Dermis blood vessel endothelial cell (primary cell): ENCODE data around the gene AGAP9. TPM values are rescaled to one million over a fixed set of nuclear protein-coding genes. Genes with fewer than 3 reads are reported as not detected.
"Not testable (repeated sequence)": the region's sequence is repeated elsewhere in the genome, so short reads cannot be mapped to it uniquely, and the experiment has no call there.

Experiments
- DNase-seq: peaks from one replicate; pipeline ENCODE4 v3.0.0; 2010
- total RNA-seq: library from RNA; depleted of rRNA; stranded (reverse); fragments of >200 nt; gene quantifications from 2 replicates; pipeline ENCODE4 v1.2.3, GENCODE V29; 2014

Gene AGAP9
- total RNA-seq, 1 donor from 2014 or later = 2.2 TPM

DNA sequence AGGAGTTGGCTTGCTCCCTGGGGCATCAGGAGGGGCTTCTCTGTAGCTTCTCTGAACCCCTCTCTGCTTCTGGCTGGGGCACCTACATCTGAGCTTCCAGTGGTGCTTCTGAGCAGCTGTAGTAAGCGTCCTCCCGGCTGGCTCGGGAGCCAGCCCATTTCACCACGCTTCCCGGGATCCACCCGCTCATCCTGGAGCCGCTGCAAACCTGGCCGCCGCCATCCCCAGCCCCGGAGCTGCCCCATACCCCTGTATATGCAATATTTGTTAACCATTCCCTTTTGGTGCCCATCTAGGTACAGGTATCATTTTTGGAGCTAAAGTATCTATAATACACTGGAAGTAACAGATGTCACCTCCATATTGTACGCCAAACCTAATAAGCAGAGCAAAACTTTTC, 38.7 kb downstream of the AGAP9 start:
- DNase-seq = not testable (repeated sequence)

DNA sequence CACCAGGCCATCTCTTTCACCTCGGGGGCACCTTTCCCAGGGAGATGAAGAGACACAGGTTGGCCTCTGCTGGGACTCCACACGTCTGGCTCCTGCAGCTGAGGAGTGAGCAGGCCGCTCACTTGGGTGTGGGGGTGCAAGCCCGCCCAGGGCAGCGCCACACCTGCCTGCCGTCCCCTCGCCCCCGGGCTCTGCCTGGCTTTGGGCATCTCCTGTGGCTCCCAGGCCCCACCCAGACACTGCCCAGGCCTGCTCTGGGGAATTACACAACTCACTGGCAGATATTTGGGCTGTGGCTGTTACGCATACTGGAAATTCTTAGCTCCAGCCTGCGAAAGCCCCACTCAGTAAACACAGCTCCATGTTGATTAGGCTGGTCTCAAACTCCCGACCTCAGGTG, 39.5 kb downstream of the AGAP9 start, which contains the start of gene ANXA8:
ANXA8 (minus strand) TSS at position 193 of the 400 bp plus-strand sequence; CDS start at position 11, 182 bp downstream.
- DNase-seq = not testable (repeated sequence)

DNA sequence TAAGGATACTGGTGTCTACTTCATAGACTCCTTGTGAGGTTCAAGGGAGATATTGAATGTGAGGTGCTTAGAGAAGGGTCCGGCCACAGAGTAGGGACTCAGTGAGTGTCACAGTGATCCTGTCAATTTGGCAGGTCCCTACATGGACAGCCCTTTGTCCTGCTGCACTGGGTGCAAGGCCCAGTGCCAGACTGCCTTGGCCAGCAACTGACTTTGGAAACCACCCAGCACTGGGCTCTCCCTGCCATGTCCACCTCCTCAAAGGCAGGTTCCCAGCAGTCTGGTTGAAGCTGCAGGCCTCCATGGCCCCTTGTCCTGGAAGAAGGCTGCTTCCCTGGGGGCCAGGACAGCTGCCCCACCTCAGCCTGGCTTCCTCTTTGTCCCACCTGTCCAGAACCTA, 41.1 kb downstream of the AGAP9 start:
- not testable (repeated sequence) for DNase-seq

DNA sequence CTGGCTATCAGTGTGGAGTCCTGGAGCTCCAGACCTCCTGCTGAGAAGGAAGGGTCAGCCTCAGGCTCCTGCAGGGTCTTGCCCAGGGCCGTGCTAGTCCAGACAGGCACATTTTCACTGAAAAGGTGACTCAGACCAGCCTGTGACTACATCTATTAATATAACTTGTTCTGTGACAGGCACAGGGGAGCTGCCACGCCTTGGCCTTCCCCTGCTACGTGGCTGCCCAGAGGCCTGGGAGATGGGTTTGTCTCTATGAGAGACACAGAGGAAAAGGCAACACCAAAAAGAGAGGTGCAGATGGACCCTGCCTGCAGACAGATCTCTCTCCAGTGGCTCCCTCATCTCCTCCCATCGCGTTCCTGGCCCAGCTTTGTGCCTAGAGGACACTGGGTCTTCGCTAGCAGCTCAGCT, 41.7 kb downstream of the AGAP9 start:
- not testable (repeated sequence) for DNase-seq

GRCh38 chr10:47481182-47481766, 42.2 kb downstream of the AGAP9 start:
- DNase-seq = not testable (repeated sequence)

DNA sequence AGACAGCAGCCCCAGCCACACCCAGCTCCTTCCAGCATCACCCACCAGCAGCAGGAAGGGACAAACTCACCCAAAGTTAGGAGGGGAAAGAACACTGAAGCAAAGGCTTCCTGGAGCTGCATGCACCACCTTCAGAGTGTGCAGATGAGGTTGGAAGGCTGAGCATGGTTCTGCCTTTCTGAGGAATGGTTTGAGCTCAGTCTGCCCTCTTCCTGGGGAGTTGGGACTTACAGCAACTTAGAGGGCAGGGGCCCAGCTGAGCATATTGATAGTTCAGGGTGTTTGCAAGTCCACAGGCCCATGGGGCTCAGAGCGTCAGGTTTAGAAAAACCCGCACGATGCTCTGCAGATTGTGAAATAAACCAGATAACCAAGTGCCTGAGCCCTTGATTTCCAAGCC, 43.3 kb downstream of the AGAP9 start:
- DNase-seq = not testable (repeated sequence)

DNA sequence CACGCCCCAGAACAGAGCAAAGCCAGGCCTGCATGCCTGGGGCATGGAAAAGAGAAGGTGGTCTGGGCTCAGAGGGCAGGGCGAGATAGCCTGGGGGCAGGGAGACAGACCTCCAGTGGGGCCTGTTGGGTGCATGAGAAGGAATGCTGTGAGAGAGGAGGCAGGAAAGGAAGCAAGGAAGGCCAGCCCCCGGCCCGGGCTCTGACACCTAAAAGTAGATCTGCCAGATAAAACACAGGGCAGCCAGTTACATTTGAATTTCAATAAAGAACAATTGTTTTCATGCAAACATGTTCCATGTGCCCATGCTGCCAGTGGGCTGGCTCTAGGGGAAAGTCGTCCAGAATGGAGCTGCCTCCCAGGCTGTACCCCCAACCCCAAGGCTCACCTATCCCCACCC, 45.3 kb downstream of the AGAP9 start:
- DNase-seq = not testable (repeated sequence)

GRCh38 chr10:47477078-47477477, 46.4 kb downstream of the AGAP9 start:
- DNase-seq = not testable (repeated sequence)

DNA sequence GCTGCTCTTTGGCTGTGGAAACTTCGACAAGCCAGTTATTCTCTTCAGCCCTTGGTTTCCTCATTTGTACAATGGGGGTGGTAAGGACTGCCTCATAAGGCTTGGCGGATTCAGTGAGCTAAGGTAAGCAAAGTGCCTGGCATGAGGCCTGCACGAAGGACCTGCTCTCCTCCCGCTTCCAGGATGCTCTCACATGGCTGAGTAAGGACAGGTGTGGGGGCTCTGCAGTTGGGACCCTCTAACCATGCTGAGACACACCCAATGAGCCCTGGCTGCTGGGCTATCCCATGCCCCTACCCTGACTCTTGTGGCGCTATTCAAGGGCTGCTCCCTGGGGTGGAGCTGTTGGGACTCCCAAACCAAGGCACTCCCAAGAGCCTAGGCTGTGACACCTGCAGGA, 48.3 kb downstream of the AGAP9 start:
- not testable (repeated sequence) for DNase-seq

DNA sequence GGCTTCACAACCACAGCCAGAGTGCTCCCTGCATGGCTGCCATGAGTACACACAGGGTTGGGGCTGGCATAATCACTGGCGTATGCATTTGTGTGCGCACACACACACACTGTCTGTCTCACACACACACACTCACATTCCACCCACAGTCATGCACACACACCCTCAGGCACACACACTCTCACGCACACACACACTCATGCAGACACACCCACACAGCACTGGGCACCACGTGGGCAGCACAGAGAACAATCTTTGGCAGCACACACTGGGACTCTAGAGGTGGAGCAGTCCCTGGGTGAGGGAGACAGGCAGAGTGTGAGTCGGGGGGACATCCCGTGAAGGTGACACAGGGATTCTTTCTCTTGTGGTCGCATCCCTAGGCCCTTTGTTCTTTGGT, 49.9 kb downstream of the AGAP9 start:
- DNase-seq = not testable (repeated sequence)

DNA sequence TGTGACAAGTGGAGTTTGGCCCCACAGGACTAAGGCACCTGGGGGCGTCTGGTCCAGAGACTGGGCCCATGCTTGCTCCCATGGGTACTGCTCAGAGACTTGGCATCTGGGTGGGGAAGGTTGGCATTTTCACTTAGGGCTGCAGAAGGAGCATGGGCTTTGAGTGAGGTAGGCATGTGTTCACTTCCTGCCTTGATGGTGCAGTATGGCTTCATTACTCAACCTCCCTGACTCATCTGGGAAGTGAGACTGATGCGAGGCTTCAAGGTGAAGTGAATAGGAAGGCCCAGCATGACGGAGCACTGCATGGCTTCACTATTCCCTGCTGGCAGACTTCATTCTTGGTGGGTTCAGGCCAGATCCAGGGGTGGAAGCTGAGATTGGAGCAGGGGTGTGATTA, 50.8 kb downstream of the AGAP9 start:
- not testable (repeated sequence) for DNase-seq

DNA sequence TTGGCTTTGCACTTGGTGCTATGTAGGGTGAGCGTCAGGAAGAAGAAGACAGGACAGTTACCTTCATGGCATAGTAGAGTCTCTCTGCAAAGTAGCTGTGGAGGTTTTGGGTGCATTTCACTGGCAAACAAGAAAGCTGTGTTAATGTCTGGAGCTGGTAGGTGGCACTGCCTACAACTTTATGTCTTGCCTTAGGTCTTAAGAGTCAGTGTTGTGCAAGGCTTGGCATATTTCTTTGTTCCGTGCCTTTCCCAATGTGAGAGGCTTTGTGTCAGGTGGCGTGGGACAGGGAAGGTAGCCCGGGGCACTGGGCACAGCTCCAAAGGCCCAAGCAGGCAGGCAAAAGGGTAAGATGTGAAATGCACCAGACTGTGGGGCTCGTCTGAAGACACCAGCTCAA, 51.4 kb downstream of the AGAP9 start:
- DNase-seq = not testable (repeated sequence)

- not testable (repeated sequence) for DNase-seq
Observed at GRCh38 chr10:47468731-47469528, 54.5 kb downstream of the AGAP9 start.

- DNase-seq = not testable (repeated sequence)
Observed at GRCh38 chr10:47467957-47468356, 55.5 kb downstream of the AGAP9 start.

DNA sequence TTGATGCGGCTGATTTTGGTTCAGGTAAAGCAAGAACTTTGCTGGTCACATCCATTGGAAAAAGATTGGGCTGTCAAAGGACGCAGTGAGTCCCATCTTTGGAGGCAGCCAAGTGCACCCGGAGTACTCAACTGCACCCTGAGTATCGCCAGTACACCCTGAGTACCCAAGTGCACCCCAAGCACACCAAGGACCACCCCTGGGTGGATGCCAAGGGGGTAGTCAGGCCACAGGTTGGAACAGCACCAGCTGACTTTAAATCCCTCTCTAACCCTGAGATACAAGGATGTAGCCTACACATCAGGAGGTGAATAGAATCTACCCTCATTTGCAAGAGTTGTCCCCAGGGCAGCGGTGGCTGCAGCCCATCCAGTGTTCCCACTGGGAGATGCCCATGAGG, 56.0 kb downstream of the AGAP9 start:
- DNase-seq = not testable (repeated sequence)

DNA sequence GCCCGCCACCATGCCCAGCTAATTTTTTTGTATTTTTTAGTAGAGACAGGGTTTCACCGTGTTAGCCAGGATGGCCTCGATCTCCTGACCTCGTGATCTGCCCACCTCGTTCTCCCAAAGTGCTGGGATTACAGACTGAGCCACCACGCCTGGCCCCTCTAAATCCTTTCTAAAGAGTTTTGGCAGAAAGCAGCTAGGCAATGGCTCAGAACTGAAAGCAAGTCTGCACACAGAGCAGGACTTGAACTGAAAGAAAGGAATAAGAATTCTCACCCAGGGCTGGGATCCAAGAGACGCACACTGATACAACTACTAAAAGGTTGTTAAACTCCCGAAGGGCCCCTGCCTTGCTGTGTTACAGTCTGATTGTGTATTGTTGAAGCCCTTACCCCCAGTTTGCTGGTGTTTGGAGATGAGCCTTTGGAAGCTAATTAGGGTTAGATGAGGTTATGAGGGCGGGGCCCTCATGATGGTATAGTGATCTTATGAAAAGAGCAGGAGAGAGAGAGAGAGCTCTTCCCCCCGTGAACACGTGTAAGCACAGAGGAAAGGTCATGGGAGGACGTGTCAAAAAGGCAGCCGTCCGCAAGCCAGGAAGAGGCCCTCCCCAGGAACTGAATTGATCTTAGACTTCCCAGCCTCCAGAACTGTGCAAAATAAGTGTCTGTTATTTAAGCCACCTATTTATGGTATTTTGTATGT, 58.1 kb downstream of the AGAP9 start:
- DNase-seq = not testable (repeated sequence)

- not testable (repeated sequence) for DNase-seq
Observed at GRCh38 chr10:47462577-47463358, 60.7 kb downstream of the AGAP9 start.

- peak; percentile 44 for DNase-seq
Observed at GRCh38 chr10:47461261-47461687, 62.2 kb downstream of the AGAP9 start.

DNA sequence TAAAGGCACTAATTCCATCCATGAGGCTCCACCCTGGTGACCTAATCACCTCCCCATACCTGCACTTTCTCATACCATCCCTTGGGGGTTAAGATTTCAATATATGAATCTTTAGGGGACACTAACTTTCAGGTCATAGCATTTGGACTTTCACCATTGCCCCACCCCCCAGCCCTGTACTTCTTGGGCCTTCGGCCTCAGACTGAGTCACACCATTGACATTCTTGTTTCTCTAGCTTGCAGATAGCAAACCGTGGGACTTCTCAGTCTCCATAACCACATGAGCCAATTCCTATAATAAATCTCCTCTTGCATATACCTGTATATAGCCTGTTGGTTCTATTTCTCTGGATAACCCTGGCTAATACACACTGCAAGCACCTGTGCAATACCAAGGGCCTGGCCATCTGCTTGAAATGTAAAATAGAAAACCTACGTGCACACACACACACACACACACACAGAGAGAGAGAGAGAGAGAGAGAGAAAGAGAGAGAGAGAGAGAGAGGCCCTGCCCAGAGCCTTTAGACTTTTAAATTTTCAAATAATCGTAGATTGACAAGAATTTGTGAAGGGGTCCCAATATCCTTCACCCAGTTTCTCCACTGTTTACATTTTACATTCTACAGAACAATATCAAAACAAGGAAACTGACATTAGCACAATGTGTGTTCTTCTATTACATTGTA, 64.8 kb downstream of the AGAP9 start:
- DNase-seq = no peak

GRCh38 chr10:47457826-47458225, 65.6 kb downstream of the AGAP9 start:
- no peak for DNase-seq

DNA sequence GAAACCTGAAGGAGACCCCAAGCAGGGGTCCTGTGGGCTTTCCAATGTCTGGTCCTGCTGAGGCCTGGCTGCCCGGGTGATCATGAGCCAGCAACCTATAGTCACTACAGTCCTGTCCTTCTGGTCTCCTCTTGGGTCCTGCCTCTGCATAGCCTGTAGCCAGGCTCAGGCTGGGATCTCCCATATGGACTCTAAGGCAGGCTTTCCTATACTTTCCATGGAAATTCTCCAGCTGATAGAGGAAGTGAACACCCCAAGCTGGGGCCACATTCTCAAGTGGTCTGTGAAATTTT, 66.0 kb downstream of the AGAP9 start:
- no peak for DNase-seq
